Trophoblast cell (in vitro differentiated cells and primary cell): ENCODE results near the gene ARHGAP10.

Experiments used
- DNase-seq, 2 donors: peaks; one replicate each; pipeline ENCODE4 v3.0.0-alpha.2; 2016
- H2AFZ ChIP-seq: 2 replicates; pipeline ENCODE4 v1.6.1; 2013; ENCODE audit warnings: low read length, moderate library complexity, mild to moderate bottlenecking; ENCODE audit not compliant: insufficient read depth, poor library complexity
- H2AK5ac ChIP-seq: 2 replicates; pipeline ENCODE4 v1.6.1; 2013; ENCODE audit warnings: mild to moderate bottlenecking, low read length
- H2BK120ac ChIP-seq: 2 replicates; pipeline ENCODE4 v1.6.1; 2013; ENCODE audit warnings: low read length, mild to moderate bottlenecking, moderate library complexity; ENCODE audit not compliant: insufficient read depth, poor library complexity
- H2BK12ac ChIP-seq: 2 replicates; pipeline ENCODE4 v1.6.1; 2013; ENCODE audit warnings: mild to moderate bottlenecking, low read length, moderate library complexity
- H2BK5ac ChIP-seq: 2 replicates; pipeline ENCODE4 v1.6.1; 2013; ENCODE audit warnings: low read length, low read depth, moderate library complexity, mild to moderate bottlenecking; ENCODE audit not compliant: poor library complexity
- H3K14ac ChIP-seq: 2 replicates; pipeline ENCODE4 v1.6.1; 2013; ENCODE audit warnings: mild to moderate bottlenecking, low read length
- H3K18ac ChIP-seq: 2 replicates; pipeline ENCODE4 v1.6.1; 2013; ENCODE audit warnings: mild to moderate bottlenecking, low read length
- H3K23ac ChIP-seq: 2 replicates; pipeline ENCODE4 v1.6.1; 2013; ENCODE audit warnings: low read length
- H3K27ac ChIP-seq: 2 replicates; pipeline ENCODE4 v1.5.1; 2013; ENCODE audit warnings: low read depth, mild to moderate bottlenecking, inconsistent platforms, low read length, moderate library complexity
- H3K27me3 ChIP-seq: 2 replicates; pipeline ENCODE4 v1.6.1; 2013; ENCODE audit warnings: inconsistent platforms, mild to moderate bottlenecking, low read length, moderate library complexity; ENCODE audit not compliant: insufficient read depth
- H3K36me3 ChIP-seq, 2 experiments: 1 replicate in 1 of 2; 2 replicates in 1 of 2; pipeline ENCODE4 v1.6.1; 2013; ENCODE audit warnings: low read length in 2 of 2, mild to moderate bottlenecking in 2 of 2, moderate library complexity in 1 of 2; ENCODE audit not compliant: insufficient read depth in 2 of 2, control insufficient read depth in 1 of 2
- H3K4ac ChIP-seq: 2 replicates; pipeline ENCODE4 v1.6.1; 2013; ENCODE audit warnings: low read depth, mild to moderate bottlenecking, low read length, moderate library complexity
- H3K4me1 ChIP-seq, 2 experiments: 1 replicate in 1 of 2; 2 replicates in 1 of 2; pipeline ENCODE4 v1.6.1; 2013; ENCODE audit warnings: low read length in 2 of 2, mild to moderate bottlenecking in 2 of 2, moderate library complexity in 1 of 2; ENCODE audit not compliant: insufficient read depth in 2 of 2, control insufficient read depth in 1 of 2
- H3K4me2 ChIP-seq: 2 replicates; pipeline ENCODE4 v1.6.1; 2013; ENCODE audit warnings: inconsistent platforms, mild to moderate bottlenecking, low read length, moderate library complexity
- H3K4me3 ChIP-seq: 2 replicates; pipeline ENCODE4 v1.5.1; 2013; ENCODE audit warnings: mild to moderate bottlenecking, low read depth, low read length, inconsistent platforms
- H3K79me1 ChIP-seq: one replicate; pipeline ENCODE4 v1.6.1; 2013; ENCODE audit warnings: low read length
- H3K79me2 ChIP-seq: 2 replicates; pipeline ENCODE4 v1.6.1; 2013; ENCODE audit warnings: low read length, mild to moderate bottlenecking; ENCODE audit not compliant: control insufficient read depth, insufficient read depth, poor library complexity
- H3K9ac ChIP-seq: 2 replicates; pipeline ENCODE4 v1.6.1; 2013; ENCODE audit warnings: mild to moderate bottlenecking, low read length
- H3K9me3 ChIP-seq: 2 replicates; pipeline ENCODE4 v1.6.1; 2013; ENCODE audit warnings: low read depth, mild to moderate bottlenecking, control low read depth, inconsistent platforms, low read length; ENCODE audit not compliant: insufficient read depth
- H4K12ac ChIP-seq: 2 replicates; pipeline ENCODE4 v1.6.1; 2013; ENCODE audit warnings: low read depth, mild to moderate bottlenecking, low read length, moderate library complexity
- H4K8ac ChIP-seq: 2 replicates; pipeline ENCODE4 v1.6.1; 2013; ENCODE audit warnings: low read depth, mild to moderate bottlenecking, low read length, moderate library complexity
- H4K91ac ChIP-seq: one replicate; pipeline ENCODE4 v1.6.1; 2013; ENCODE audit warnings: low read depth, mild to moderate bottlenecking, low read length, moderate library complexity
- WGBS: extraction: QIAGEN DNeasy Blood & Tissue Kit; methylation state at CpG from one replicate; pipeline ENCODE4 v1.1.7; 2013; ENCODE audit warnings: missing lambda C conversion rate; ENCODE audit not compliant: insufficient read length, insufficient coverage; ENCODE audit errors: extremely low coverage; 5-methylcytosine and 5-hydroxymethylcytosine counted together

ARHGAP10 gene

GRCh38 chr4:147942729-147943128, 210.8 kb downstream of the ARHGAP10 start:
- no peak overlapping the region for H2BK12ac ChIP-seq
- H4K8ac ChIP-seq = no peak overlapping the region
- no peak overlapping the region for H3K27ac ChIP-seq
- H3K18ac ChIP-seq = no peak overlapping the region
- H2BK120ac ChIP-seq = no peak overlapping the region
- H3K79me2 ChIP-seq = no peaks in the 10 kb centered on the region
- no peaks in the 10 kb centered on the region for H3K27me3 ChIP-seq
- WGBS = no CpG with 5 or more reads among the region's 5 CpGs
- no peak overlapping the region for H4K91ac ChIP-seq
- no peak overlapping the region for H2AK5ac ChIP-seq
- peaks cover 5 to 10% of the 10 kb centered on the region in 2 experiments for H3K36me3 ChIP-seq
- H2AFZ ChIP-seq = no peak overlapping the region
- no peak overlapping the region for H3K9ac ChIP-seq
- H2BK5ac ChIP-seq = no peak overlapping the region
- no peak overlapping the region for H3K4me3 ChIP-seq
- no peak overlapping the region for H3K4ac ChIP-seq
- no peak overlapping the region for H4K12ac ChIP-seq
- no peaks in the 10 kb centered on the region for H3K9me3 ChIP-seq
- H3K4me2 ChIP-seq = no peak overlapping the region
- no peaks in the 10 kb centered on the region for H3K79me1 ChIP-seq
- DNase-seq = no peak
- H3K23ac ChIP-seq = no peak overlapping the region
- no peaks in the 10 kb centered on the region for H3K4me1 ChIP-seq
- no peak overlapping the region for H3K14ac ChIP-seq

GRCh38 chr4:147943159-147943638, 211.3 kb downstream of the ARHGAP10 start:
- no peak overlapping the region for H3K4ac ChIP-seq
- peaks cover 5 to 12% of the 10 kb centered on the region in 2 experiments for H3K36me3 ChIP-seq
- DNase-seq = no peak
- no peaks in the 10 kb centered on the region for H3K27me3 ChIP-seq
- no peak overlapping the region for H4K12ac ChIP-seq
- no peaks in the 10 kb centered on the region for H3K79me1 ChIP-seq
- H2BK120ac ChIP-seq = no peak overlapping the region
- no peak overlapping the region for H3K14ac ChIP-seq
- no peaks in the 10 kb centered on the region for H3K4me1 ChIP-seq
- H3K4me2 ChIP-seq = no peak overlapping the region
- no peak overlapping the region for H3K27ac ChIP-seq
- no peak overlapping the region for H4K91ac ChIP-seq
- no peak overlapping the region for H3K4me3 ChIP-seq
- H3K79me2 ChIP-seq = no peaks in the 10 kb centered on the region
- no peak overlapping the region for H2AFZ ChIP-seq
- H2BK5ac ChIP-seq = no peak overlapping the region
- no peak overlapping the region for H3K18ac ChIP-seq
- WGBS = no CpG with 5 or more reads among the region's 3 CpGs
- H2AK5ac ChIP-seq = no peak overlapping the region
- H3K9me3 ChIP-seq = no peaks in the 10 kb centered on the region
- H4K8ac ChIP-seq = no peak overlapping the region
- no peak overlapping the region for H2BK12ac ChIP-seq
- no peak overlapping the region for H3K23ac ChIP-seq
- no peak overlapping the region for H3K9ac ChIP-seq

GRCh38 chr4:147944249-147944648, 212.4 kb downstream of the ARHGAP10 start:
- WGBS = no CpG with 5 or more reads among the region's 1 CpG
- no peak overlapping the region for H4K8ac ChIP-seq
- H2AK5ac ChIP-seq = no peak overlapping the region
- H2BK5ac ChIP-seq = no peak overlapping the region
- no peak overlapping the region for H2BK12ac ChIP-seq
- no peaks in the 10 kb centered on the region for H3K9me3 ChIP-seq
- no peak overlapping the region for H3K27ac ChIP-seq
- H3K27me3 ChIP-seq = no peaks in the 10 kb centered on the region
- no peak overlapping the region for H3K4me2 ChIP-seq
- no peak overlapping the region for H4K91ac ChIP-seq
- no peaks in the 10 kb centered on the region for H3K4me1 ChIP-seq
- no peak overlapping the region for H3K9ac ChIP-seq
- no peak overlapping the region for H4K12ac ChIP-seq
- no peak overlapping the region for H2AFZ ChIP-seq
- H3K4me3 ChIP-seq = no peak overlapping the region
- H3K18ac ChIP-seq = no peak overlapping the region
- H3K79me1 ChIP-seq = no peaks in the 10 kb centered on the region
- no peak overlapping the region for H3K14ac ChIP-seq
- DNase-seq = no peak
- H3K4ac ChIP-seq = no peak overlapping the region
- peaks cover 6 to 13% of the 10 kb centered on the region in 2 experiments for H3K36me3 ChIP-seq
- H3K79me2 ChIP-seq = no peaks in the 10 kb centered on the region
- no peak overlapping the region for H2BK120ac ChIP-seq
- no peak overlapping the region for H3K23ac ChIP-seq

GRCh38 chr4:147944670-147945260, 212.9 kb downstream of the ARHGAP10 start:
- Histone ChIP-seq H3K36me3 (peaks cover 6 to 14% of the 10 kb centered on the region in 2 experiments), H3K9ac (no peak overlapping the region), H3K4me2 (no peak overlapping the region), H3K14ac (no peak overlapping the region), H2BK120ac (no peak overlapping the region), H2AFZ (no peak overlapping the region), H3K4me3 (no peak overlapping the region), H3K27ac (no peak overlapping the region), H3K27me3 (no peaks in the 10 kb centered on the region), H3K23ac (no peak overlapping the region), H3K4ac (no peak overlapping the region), H4K12ac (no peak overlapping the region), H3K9me3 (no peaks in the 10 kb centered on the region), H3K79me1 (no peaks in the 10 kb centered on the region), H3K79me2 (no peaks in the 10 kb centered on the region), H2BK12ac (no peak overlapping the region), H2AK5ac (no peak overlapping the region), H4K8ac (no peak overlapping the region), H3K4me1 (no peaks in the 10 kb centered on the region), H2BK5ac (no peak overlapping the region), H4K91ac (no peak overlapping the region), H3K18ac (no peak overlapping the region)
- WGBS = no CpG with 5 or more reads among the region's 10 CpGs
- no peak for DNase-seq
